Stimulated activated CD8-positive, alpha-beta memory T cell treated with anti-CD3 and anti-CD28 coated beads, Interleukin-15, amount 100 ng/mL, for 24 hours (primary cell): ENCODE data around the gene SEMA3D.

Experiments
- DNase-seq: peaks from one replicate; pipeline ENCODE4 v3.0.0-alpha.2; 2020; ENCODE audit warnings: low read depth

SEMA3D gene

DNA sequence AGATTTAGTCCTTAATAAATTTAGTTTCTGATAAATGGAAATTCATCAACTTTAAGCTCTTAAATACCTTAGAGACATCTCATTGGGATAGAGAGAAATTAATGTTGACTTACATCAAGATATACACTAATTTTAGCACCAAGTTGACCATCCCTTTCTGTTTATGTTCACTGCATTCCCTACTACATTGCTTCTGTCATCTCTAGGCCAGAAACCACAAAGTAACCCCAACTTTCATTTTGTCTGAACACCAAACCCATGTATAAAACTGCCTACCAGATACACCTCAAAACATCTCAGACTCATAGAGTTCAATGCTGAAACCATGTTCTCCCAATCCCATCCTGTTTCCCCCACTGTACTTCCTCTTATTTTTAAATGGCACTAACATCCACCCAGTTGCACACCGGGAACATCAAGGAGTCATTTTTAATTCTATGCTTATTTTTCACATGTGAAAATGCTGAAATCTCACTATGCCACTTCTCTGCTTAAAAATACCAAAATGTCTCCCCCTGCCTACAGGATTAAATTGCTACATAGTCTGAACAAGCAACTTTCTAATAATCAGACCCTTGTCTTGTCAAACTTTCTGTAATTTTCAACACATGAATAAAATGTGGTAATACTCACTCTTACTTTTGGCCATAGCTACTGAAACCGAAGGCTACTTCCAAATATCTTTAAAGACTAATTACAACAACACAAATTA, 201.6 kb downstream of the SEMA3D start:
- no peak for DNase-seq

DNA sequence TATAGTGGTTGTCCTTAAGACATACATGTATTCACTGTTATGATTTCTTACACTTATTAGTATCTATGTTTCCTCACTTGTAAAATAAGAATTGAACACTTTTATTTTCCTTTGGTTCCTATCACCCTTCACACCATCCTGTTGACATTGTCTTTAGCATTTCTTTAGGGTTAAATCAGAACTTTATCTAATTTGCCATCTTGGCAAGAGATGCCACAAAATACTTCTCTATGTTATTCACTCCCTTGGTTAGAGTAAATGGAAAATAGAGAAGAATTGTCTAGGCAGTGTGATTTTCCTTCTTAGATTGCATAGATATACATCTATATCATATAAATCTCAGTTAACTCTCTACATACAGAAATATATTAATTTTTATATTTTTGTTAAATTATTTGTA, 204.7 kb downstream of the SEMA3D start:
- DNase-seq: no peak

DNA sequence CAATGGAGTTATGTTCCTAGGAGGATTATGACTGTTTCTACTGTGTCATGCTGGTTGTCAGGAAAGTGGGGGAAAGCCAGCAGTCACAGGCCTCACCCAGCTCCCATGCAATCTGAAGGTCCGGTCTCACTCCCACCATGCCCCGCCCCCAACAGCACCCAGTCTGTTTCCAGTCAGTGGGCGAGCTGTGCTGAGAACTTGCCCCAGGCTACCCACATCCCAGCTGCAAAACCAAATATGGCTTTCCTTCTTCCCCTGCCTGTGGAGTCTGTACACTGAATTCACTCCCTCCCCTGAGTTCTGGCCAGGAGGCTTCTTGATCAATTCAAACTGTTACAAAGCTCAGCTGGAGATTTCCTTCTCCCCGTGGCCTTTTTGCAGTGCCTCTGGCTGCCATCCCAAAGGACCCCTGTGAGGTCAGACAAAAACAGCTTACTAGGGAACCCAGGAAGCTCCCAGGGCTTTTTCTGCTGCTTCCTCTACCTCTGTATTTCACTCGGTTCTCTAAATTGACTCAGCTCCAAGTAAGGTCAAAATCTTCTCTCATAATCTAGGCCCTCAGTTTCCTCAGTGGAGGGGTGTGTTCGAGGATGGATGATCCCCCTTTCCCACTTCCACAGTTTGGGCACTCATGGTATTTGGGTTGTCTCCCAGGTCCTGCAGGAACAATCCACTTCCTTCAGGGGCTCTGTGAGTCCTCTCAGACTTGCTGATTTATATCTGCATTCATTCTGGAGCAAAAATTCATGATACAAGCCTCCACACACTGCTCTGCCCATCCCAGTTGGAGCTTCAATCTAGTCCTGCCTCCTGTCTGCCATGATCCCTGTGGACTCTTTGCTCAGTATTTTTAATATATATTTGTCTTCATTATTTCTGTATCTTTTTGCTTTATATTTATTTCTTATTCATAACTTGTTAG, 205.5 kb downstream of the SEMA3D start:
- no peak for DNase-seq

DNA sequence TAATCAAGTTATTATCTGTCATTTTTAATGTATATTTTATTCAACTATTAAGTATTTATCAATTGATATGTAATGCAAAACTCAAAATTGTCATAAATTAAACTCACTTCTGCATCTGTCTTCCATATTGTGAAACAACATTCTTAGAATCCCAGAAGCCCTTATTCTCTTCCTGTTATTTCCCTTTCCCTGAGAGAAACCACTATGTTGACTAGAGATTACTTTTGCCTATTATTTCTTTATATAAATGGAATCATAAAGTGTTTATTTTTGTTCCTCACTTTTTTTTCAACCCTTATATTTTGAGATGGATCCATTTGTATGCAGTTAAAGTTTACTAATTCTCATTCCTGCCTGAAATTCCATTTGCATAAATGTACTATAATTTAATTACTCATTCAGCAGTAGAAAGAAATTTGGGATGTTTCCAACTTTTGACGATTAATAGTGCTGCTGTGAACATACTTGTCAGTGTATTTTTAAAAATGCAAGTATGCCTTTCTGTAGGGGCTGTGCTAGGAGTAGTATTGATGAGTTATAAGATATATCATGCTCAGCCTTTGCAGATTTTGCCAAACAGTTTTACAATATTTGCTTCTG, 211.2 kb downstream of the SEMA3D start:
- no peak for DNase-seq

DNA sequence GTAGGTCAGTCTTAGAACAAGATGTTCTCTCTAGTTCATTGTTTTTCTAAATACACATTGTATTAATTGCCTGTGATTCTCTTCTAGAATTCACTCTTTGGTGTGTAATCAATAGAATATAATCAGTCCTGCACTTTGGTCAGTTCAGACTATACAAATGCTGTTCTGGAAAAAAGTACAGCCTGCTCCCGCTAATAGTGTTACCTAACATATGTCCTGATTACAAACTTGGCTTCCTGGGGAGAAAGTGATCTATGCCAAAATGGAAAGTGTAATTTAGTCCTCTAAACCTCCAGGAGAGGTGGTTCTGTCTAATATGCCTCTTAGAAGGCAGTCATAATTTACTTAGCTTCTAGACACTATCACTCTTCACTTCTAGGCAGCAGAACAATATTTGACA, 215.5 kb downstream of the SEMA3D start:
- DNase-seq: no peak

DNA sequence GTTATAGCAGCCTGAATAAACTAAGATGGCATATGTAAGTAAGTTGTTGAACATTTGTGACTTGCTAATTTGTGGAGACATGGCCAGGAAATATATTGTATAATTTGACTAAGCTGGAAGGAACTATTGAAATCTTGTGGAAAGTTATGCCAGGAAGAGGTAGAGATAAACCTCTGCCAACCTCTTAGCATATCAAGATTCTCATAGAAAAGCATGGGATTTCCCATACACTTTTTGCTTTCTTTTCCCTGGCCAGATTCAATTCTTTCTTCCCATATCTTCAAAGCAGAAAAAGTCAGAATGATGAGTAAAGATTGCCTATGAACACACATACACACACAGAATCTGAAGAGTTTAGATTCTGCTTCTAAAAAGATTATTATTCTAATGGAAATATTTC, 216.2 kb downstream of the SEMA3D start:
- no peak for DNase-seq

DNA sequence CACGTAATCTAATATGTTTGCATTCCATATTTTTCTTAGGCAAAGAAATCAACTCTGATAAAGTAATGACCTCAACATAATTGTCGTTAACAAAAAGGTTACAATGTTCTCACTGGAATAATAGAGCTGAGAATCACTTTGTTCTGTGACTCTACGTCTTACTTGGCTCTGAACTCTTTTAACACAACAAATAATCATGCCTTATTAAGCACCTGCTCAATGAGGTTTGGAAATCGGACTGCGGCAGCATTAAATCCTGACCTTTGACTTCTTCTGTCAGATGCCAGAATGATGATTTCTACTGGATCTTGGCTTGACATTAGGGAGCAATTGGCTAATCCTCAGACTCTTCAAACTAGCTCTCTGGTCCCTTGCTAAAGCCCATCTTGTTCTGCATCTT, 233.6 kb downstream of the SEMA3D start:
- DNase-seq: no peak

DNA sequence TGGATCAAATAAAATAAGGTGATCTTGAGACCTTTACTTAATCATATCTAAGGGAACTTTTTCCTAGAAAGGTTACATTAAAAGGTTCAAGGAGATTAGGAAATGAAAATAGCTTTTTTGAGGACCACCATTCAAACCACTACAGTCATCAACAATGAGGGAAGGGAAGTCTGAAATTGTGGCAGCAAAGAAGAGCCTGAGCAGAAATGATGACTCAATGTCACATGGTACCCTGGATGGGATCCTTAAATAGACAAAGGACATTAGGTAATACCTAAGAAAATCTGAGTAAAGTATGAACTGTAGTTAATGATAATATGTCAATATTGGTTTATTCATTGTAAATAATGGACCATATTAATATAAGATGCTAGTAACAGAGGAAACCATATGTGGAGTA, 236.0 kb downstream of the SEMA3D start:
- DNase-seq: no peak

DNA sequence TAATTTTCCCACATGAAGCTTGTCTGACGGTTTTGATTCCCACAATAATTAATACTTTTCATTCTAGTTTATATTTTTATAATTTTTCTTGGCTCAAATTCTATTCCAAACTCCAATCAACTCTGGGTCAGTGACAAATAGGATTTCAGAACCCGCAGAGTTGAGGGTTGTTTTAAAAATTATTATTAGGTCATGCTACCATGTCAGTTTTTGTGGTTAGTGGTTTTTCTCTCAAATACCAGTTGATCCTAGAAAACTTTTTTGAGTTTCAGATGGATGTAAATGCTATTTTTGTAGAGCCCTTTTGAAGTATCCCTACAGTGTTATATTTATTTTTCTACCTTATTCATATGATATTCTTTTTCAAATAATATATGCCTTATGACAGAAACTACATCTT, 237.4 kb downstream of the SEMA3D start:
- no peak for DNase-seq

DNA sequence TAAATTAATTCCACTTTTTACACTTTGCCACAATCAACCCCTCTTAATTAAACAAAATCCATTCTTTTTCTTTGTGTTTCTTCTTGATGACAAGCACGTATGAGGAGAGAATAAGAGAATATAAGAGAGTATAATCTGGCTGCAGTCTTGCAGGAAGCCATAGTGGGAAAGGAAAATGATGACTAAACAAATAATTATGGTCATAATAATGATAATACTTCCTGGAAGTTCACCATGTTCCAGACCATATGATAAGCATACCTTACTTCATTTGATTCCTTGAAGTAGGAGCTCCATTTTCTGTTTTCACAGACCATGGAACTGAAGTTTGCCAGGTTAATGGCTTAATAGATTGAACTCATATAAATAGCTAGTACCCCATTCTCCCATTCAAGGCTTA, 237.8 kb downstream of the SEMA3D start:
- DNase-seq: no peak

DNA sequence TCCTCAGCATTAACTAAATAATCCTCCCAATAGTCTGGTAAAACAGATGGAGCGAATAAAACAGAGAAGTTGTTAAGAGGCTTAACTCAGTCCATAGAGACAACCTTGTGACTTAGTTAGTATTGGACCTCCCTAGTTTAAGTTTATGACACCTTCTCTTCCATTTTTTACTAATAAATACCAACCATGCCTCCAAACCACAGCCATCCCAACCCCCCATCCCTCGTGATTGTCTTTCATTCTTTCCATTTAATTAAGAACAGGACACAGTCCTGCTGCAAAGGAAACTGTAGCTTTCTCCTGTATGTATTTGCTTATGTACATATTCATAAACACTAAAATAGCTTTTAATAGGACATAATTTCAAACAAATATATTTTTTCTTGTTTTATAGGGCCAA, 238.2 kb downstream of the SEMA3D start:
- no peak for DNase-seq

DNA sequence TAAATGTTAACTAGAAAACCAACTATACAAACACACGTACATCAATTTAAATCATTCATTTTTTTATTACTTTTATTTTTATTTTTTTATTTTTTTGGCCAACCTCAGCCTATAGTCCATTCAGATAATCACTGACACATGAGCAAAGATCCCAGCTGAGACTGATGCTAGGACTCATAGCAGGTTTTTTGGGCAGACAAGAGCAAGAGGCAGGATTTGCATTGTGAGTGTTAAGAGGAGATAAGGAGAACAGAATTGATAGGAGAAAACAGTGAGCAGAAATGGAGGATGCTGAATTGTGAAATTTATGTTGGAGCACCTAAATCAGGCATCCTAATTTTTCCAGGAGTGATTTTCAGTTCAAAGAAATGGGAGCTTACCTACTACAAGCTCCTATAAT, 240.3 kb downstream of the SEMA3D start:
- no peak for DNase-seq
